K562 (cell line): ENCODE data around the gene SERINC5. TPM values are rescaled to one million over a fixed set of nuclear protein-coding genes. Genes with fewer than 3 reads are reported as not detected.

ENCODE experiments used
- EP300 ChIP-seq: IDR thresholded peaks from 2 replicates; pipeline ENCODE4 v1.6.1; 2012; ENCODE audit warnings: low read length, improper control_type of control experiment
- ETS1 ChIP-seq: conservative IDR thresholded peaks from 2 replicates; pipeline ENCODE4 v1.6.1; 2011; ENCODE audit warnings: low read depth, mild to moderate bottlenecking, low read length; ENCODE audit not compliant: control insufficient read depth
- ETV6 ChIP-seq, 3 experiments: fragments of 150-350 bp in 1 of 3; sonication (generic) in 1 of 3; formaldehyde crosslinking in 1 of 3; IDR thresholded peaks; 2 replicates each; pipeline versions ENCODE4 v1.6.1 to v1.8.0; 2014 to 2022; ENCODE audit warnings: borderline replicate concordance in 2 of 3, low read depth in 2 of 3, antibody characterized with exemption in 1 of 3, low read length in 1 of 3, mild to moderate bottlenecking in 1 of 3, missing genetic modification reagents in 1 of 3
- FOXA3 ChIP-seq, 2 experiments: fragments of 450-650 bp in 1 of 2; sonication (generic) in 1 of 2; formaldehyde crosslinking; IDR thresholded peaks in 1 of 2; conservative IDR thresholded peaks in 1 of 2; 2 replicates each; pipeline versions ENCODE4 v1.4.0 to v1.8.0; 2020 to 2022; ENCODE audit warnings: mild to moderate bottlenecking in 2 of 2, missing genetic modification reagents in 1 of 2
- GATAD2A ChIP-seq: fragments of 450-650 bp; IDR thresholded peaks from 2 replicates; pipeline ENCODE4 v1.6.1; 2017
- GATAD2B ChIP-seq: fragments of 450-650 bp; IDR thresholded peaks from 2 replicates; pipeline ENCODE4 v1.6.1; 2017; ENCODE audit warnings: mild to moderate bottlenecking, borderline replicate concordance
- HSF4 ChIP-seq: fragments of 250-450 bp; sonication (Bioruptor Pico); IDR thresholded peaks from 2 replicates; pipeline ENCODE4 v2.1.2; 2022; ENCODE audit warnings: mild to moderate bottlenecking, moderate library complexity, borderline replicate concordance
- MITF ChIP-seq: IDR thresholded peaks from 2 replicates; pipeline ENCODE4 v1.6.1; 2014; ENCODE audit warnings: antibody characterized with exemption
- NFIC ChIP-seq: fragments of 450-650 bp; IDR thresholded peaks from 2 replicates; pipeline ENCODE4 v1.6.1; 2017; ENCODE audit warnings: mild to moderate bottlenecking, inconsistent platforms
- PKNOX1 ChIP-seq: fragments of 450-650 bp; IDR thresholded peaks from 2 replicates; pipeline ENCODE4 v1.6.1; 2016
- PTBP1 ChIP-seq: fragments of 200-400 bp; formaldehyde crosslinking; IDR thresholded peaks from 2 replicates; pipeline ENCODE4 v1.6.1; 2017; ENCODE audit warnings: low read depth, low read length
- SREBF1 ChIP-seq: fragments of 150-350 bp; IDR thresholded peaks from 2 replicates; pipeline ENCODE4 v1.6.1; 2014; ENCODE audit warnings: antibody characterized with exemption, low read depth, low read length, borderline replicate concordance
- SRF ChIP-seq, 2 experiments: fragments of 250-450, 450-650 bp in 1 of 2; sonication (Bioruptor Pico) in 1 of 2; sonication (generic) in 1 of 2; formaldehyde crosslinking; IDR thresholded peaks; 2 replicates each; pipeline versions ENCODE4 v1.5.0 to v1.5.1; 2020 to 2022; ENCODE audit warnings: mild to moderate bottlenecking in 1 of 2, missing genetic modification reagents in 1 of 2
- TAF1 ChIP-seq: IDR thresholded peaks from 2 replicates; pipeline ENCODE4 v1.6.1; 2011; ENCODE audit warnings: mild to moderate bottlenecking, low read length, moderate library complexity; ENCODE audit not compliant: insufficient read depth, control insufficient read depth, severe bottlenecking; ENCODE audit errors: extremely low read depth
- TCF7L2 ChIP-seq: fragments of 150-350 bp; IDR thresholded peaks from 2 replicates; pipeline ENCODE4 v1.6.1; 2016; ENCODE audit warnings: low read depth, mild to moderate bottlenecking, low read length, moderate library complexity
- TEAD4 ChIP-seq, 2 experiments: sonication (generic) in 1 of 2; formaldehyde crosslinking in 1 of 2; IDR thresholded peaks; 2 replicates each; pipeline versions ENCODE4 v1.6.1 to v1.8.0; 2012 to 2022; ENCODE audit warnings: borderline replicate concordance in 1 of 2, inconsistent platforms in 1 of 2, low read length in 1 of 2, mild to moderate bottlenecking in 1 of 2, missing genetic modification reagents in 1 of 2
- ZBED1 ChIP-seq: IDR thresholded peaks from 2 replicates; pipeline ENCODE4 v1.6.1; 2014
- ZNF143 ChIP-seq: sonication (generic); formaldehyde crosslinking; IDR thresholded peaks from 2 replicates; pipeline ENCODE4 v1.9.0; 2022; ENCODE audit warnings: mild to moderate bottlenecking, missing genetic modification reagents
- ZNF436 ChIP-seq: fragments of 250-450, 450-650 bp; sonication (Bioruptor Pico); formaldehyde crosslinking; IDR thresholded peaks from 2 replicates; pipeline ENCODE4 v1.7.0; 2020; ENCODE audit warnings: mild to moderate bottlenecking
- ZNF507 ChIP-seq: conservative IDR thresholded peaks from 2 replicates; pipeline ENCODE4 v1.6.1; 2017; ENCODE audit warnings: missing genetic modification characterization, missing compliant biosample characterization
- ZNF644 ChIP-seq: fragments of 200-800 bp; sonication (Bioruptor generic); IDR thresholded peaks from 2 replicates; pipeline ENCODE4 v1.6.1; 2016; ENCODE audit warnings: low read depth, missing genetic modification characterization, missing compliant biosample characterization
- ZNF707 ChIP-seq: fragments of 250-450 bp; sonication (Bioruptor Pico); conservative IDR thresholded peaks from 2 replicates; pipeline ENCODE4 v1.8.0; 2022; ENCODE audit warnings: inconsistent platforms, mild to moderate bottlenecking, moderate library complexity
- polyA plus RNA-seq, 8 experiments: library from polyadenylated mRNA; depleted of rRNA in 4 of 8; stranded (reverse) in 5 of 8; unstranded in 3 of 8; fragments of >200 nt; fragmentation: Nextera tagmentation in 2 of 8; fragmentation: Illumina TruSeq in 1 of 8; extraction: Ambion mirVana in 2 of 8; extraction: Trizol in 1 of 8; gene quantifications; 2 replicates each; pipeline versions ENCODE4 v1.2.1 to v1.2.3, GENCODE V29; 2011 to 2014; ENCODE audit warnings: inconsistent platforms in 1 of 8, missing spikeins in 1 of 8
- total RNA-seq, 7 experiments: library from RNA; depleted of rRNA in 6 of 7; stranded (reverse); fragments of >200 nt in 6 of 7; fragmentation: Illumina TruSeq in 2 of 7; extraction: Trizol in 2 of 7; gene quantifications; 2 replicates each; pipeline versions ENCODE4 v1.2.1 to v1.2.3, GENCODE V29; 2011 to 2021; ENCODE audit warnings: low replicate concordance in 1 of 7

Gene SERINC5
- total and polyA plus RNA-seq, 9 of the 15 experiments (the other 6 are each of a cell fraction or from before 2014, with no cell fraction given), result 1.4 to 7.9 (median 3.7) TPM

GRCh38 chr5:80076131-80077050 is 179.5 kb downstream of the SERINC5 start (continued):
- TF ChIP-seq SREBF1 (no peak), SRF (CRISPR knock-in tag; IDR thresholded peaks at IDR 0.05) (no peak), ZNF507 (tag) (no peak), HSF4 (CRISPR knock-in tag) (no peak), NFIC (no peak), TCF7L2 (no peak), PKNOX1 (peak; percentile 94), ETS1 (no peak), FOXA3 (CRISPR knock-in tag; conservative IDR thresholded peaks at IDR 0.05 in 1 of 2, IDR thresholded peaks at IDR 0.05 in 1 of 2) (no peak), ZNF436 (no peak), GATAD2B (no peak), TEAD4 (IDR thresholded peaks at IDR 0.05; ENCODE audit: low read length) (peak; percentile 67; the same call in 1 of the 2 replicates), TEAD4 (CRISPR knock-in tag; IDR thresholded peaks at IDR 0.05; ENCODE audit: borderline replicate concordance) (no peak), ZNF644 (no peak; the same call in 1 of the 2 replicates), ZNF143 (CRISPR knock-in tag) (no peak), ZBED1 (no peak), GATAD2A (no peak), TAF1 (no peak), ZNF707 (no peak), ETV6 (IDR thresholded peaks at IDR 0.05; ENCODE audit: borderline replicate concordance in 1 of 2, low read depth in 2 of 2, low read length in 1 of 2) (no peak), ETV6 (CRISPR knock-in tag; IDR thresholded peaks at IDR 0.05; ENCODE audit: borderline replicate concordance) (no peak), MITF (no peak), PTBP1 (no peak), EP300 (peak; percentile 53)
